ENCODE data around the gene SUSD1. TPM values are rescaled to one million over a fixed set of nuclear protein-coding genes. Genes with fewer than 3 reads are reported as not detected.
A peak's percentile ranks its signal among the peaks of the same experiment; 100 is the strongest.
"Not testable (repeated sequence)": the region's sequence is repeated elsewhere in the genome, so short reads cannot be mapped to it uniquely, and the experiment has no call there.

SUSD1 gene
- total and polyA plus RNA-seq, 4 donors: 1.2 to 19.0 (median 3.2) TPM

GRCh38 chr9:112075009-112075378 lies 100.1 kb downstream of the SUSD1 start:
- DNase-seq (ENCODE audit: low spot score): no peak
- peak overlapping the region; percentile 61 to 76 for H3K27ac ChIP-seq (ENCODE audit: low read depth in 1 of 2, low read length in 2 of 2)
- peaks cover 0 to 12% (median 7%) of the 10 kb centered on the region in 4 donors for H3K4me1 ChIP-seq (ENCODE audit: control insufficient read depth in 4 of 4, insufficient read depth in 4 of 4, low read length in 3 of 4)
- 17% methylated on average over 2 of the region's 2 CpGs for WGBS
- peak overlapping the region; percentile 48 to 67 for H3K9ac ChIP-seq (ENCODE audit: low read depth in 1 of 2, low read length in 2 of 2)
- no peak overlapping the region for H3K4me3 ChIP-seq (ENCODE audit: low read depth in 1 of 3, low read length in 3 of 3)
- no peaks in the 10 kb centered on the region for H3K27me3 ChIP-seq (ENCODE audit: control insufficient read depth in 4 of 4, insufficient read depth in 4 of 4, low read length in 3 of 4)
- no peaks in the 10 kb centered on the region for H3K9me3 ChIP-seq (ENCODE audit: control insufficient read depth in 4 of 4, low read length in 3 of 4)
- H3K36me3 ChIP-seq (ENCODE audit: control insufficient read depth in 4 of 4, insufficient read depth in 3 of 4, low read depth in 1 of 4, low read length in 3 of 4): no peaks in the 10 kb centered on the region
- TF ChIP-seq RAD21 (IDR thresholded peaks at IDR 0.05) (peak in 1 of 2 donors; percentile 0), NR2F2 (IDR thresholded peaks at IDR 0.05) (no peak)

- H3K36me3 ChIP-seq (ENCODE audit: control insufficient read depth in 4 of 4, insufficient read depth in 3 of 4, low read depth in 1 of 4, low read length in 3 of 4): no peaks in the 10 kb centered on the region
- DNase-seq (ENCODE audit: low spot score): peak; percentile 66
- TF ChIP-seq NR2F2 (IDR thresholded peaks at IDR 0.05): peak; percentile 88
- no peak for TF ChIP-seq FOXA1 (IDR thresholded peaks at IDR 0.05)
- peak; percentile 95 for TF ChIP-seq CTCF (IDR thresholded peaks at IDR 0.05; ENCODE audit: low read depth, low read length, missing input control)
- peak; percentile 54 for TF ChIP-seq SP1 (IDR thresholded peaks at IDR 0.05)
- peak; percentile 95 to 96 for TF ChIP-seq RAD21 (IDR thresholded peaks at IDR 0.05)
- peak; percentile 36 to 55 for TF ChIP-seq RXRA (IDR thresholded peaks at IDR 0.05)
- TF ChIP-seq YY1 (IDR thresholded peaks at IDR 0.05): peak; percentile 29
- no peak for TF ChIP-seq TAF1 (conservative IDR thresholded peaks at IDR 0.05)
- TF ChIP-seq ZBTB33 (IDR thresholded peaks at IDR 0.05): no peak
- no peak for TF ChIP-seq EGR1 (IDR thresholded peaks at IDR 0.05; ENCODE audit: low read depth in 2 of 2)
- peak overlapping the region; percentile 61 to 76 for H3K27ac ChIP-seq (ENCODE audit: low read depth in 1 of 2, low read length in 2 of 2)
- H3K4me1 ChIP-seq (ENCODE audit: control insufficient read depth in 4 of 4, insufficient read depth in 4 of 4, low read length in 3 of 4): peaks cover 0 to 12% (median 7%) of the 10 kb centered on the region in 4 donors
- H3K9me3 ChIP-seq (ENCODE audit: control insufficient read depth in 4 of 4, low read length in 3 of 4): no peaks in the 10 kb centered on the region
- no peak overlapping the region for H3K4me3 ChIP-seq (ENCODE audit: low read depth in 1 of 3, low read length in 3 of 3)
- 64% methylated on average over 11 of the region's 11 CpGs for WGBS
- H3K27me3 ChIP-seq (ENCODE audit: control insufficient read depth in 4 of 4, insufficient read depth in 4 of 4, low read length in 3 of 4): no peaks in the 10 kb centered on the region
- H3K9ac ChIP-seq (ENCODE audit: low read depth in 1 of 2, low read length in 2 of 2): peak overlapping the region; percentile 48 to 63
Measured at GRCh38 chr9:112074250-112075008, 100.7 kb downstream of the SUSD1 start.

GRCh38 chr9:112073639-112074173 lies 101.4 kb downstream of the SUSD1 start:
- H3K36me3 ChIP-seq (ENCODE audit: control insufficient read depth in 4 of 4, insufficient read depth in 3 of 4, low read depth in 1 of 4, low read length in 3 of 4); H3K9ac ChIP-seq (ENCODE audit: low read depth in 1 of 2, low read length in 2 of 2); DNase-seq (ENCODE audit: low spot score); H3K4me3 ChIP-seq (ENCODE audit: low read depth in 1 of 3, low read length in 3 of 3); H3K9me3 ChIP-seq (ENCODE audit: control insufficient read depth in 4 of 4, low read length in 3 of 4); H3K27me3 ChIP-seq (ENCODE audit: control insufficient read depth in 4 of 4, insufficient read depth in 4 of 4, low read length in 3 of 4): not testable (repeated sequence)
- WGBS: 92% methylated on average over 10 of the region's 10 CpGs
- peak; percentile 44 for TF ChIP-seq NR2F2 (IDR thresholded peaks at IDR 0.05)
- H3K4me1 ChIP-seq (ENCODE audit: control insufficient read depth in 4 of 4, insufficient read depth in 4 of 4, low read length in 3 of 4): peaks cover 0 to 18% (median 9%) of the 10 kb centered on the region in 4 donors
- H3K27ac ChIP-seq (ENCODE audit: low read depth in 1 of 2, low read length in 2 of 2): peak overlapping the region; percentile 61 to 76

Measured in liver (tissue), 9 donors.